PC-3 (cell line): ENCODE data around the gene KATNA1. TPM values are rescaled to one million over a fixed set of nuclear protein-coding genes. Genes with fewer than 3 reads are reported as not detected.

Source experiments
- ATAC-seq: fragments of 200-7000 bp; cut with Tn5 transposase; 2 replicates; pipeline ENCODE4 v1.9.1; 2020; ENCODE audit warnings: mild to moderate bottlenecking, moderate library complexity
- BruUV-seq: library from RNA; stranded (reverse); fragments of 400-500 nt; replicated peaks from 2 replicates; lab custom pipeline; 2021; lab: Mats Ljungman, UMichigan
- CTCF ChIA-PET: fragments of 300-600 bp; sonication (Branson Sonifier 250); formaldehyde crosslinking; loops from one replicate; lab custom pipeline; 2022; ENCODE audit warnings: antibody characterized with exemption; lab: Charles Lee
- POLR2A ChIA-PET: fragments of 300-600 bp; sonication (Branson Sonifier 250); formaldehyde crosslinking; loops from one replicate; lab custom pipeline; 2022; ENCODE audit warnings: antibody characterized with exemption; ENCODE audit not compliant: unreplicated experiment; lab: Charles Lee
- DNase-seq: peaks from one replicate; pipeline ENCODE4 v3.0.0-alpha.2; 2015
- H2AFZ ChIP-seq: fragments of 300-600 bp; sonication (generic); 2 replicates; pipeline ENCODE4 v1.6.0; 2016; ENCODE audit warnings: antibody characterized with exemption, low read length
- H3F3A ChIP-seq: fragments of 300-600 bp; sonication (generic); one replicate; pipeline ENCODE4 v1.6.0; 2017; ENCODE audit warnings: antibody characterized with exemption, low read length, control low read depth, mild to moderate bottlenecking; ENCODE audit not compliant: unreplicated experiment
- H3K27ac ChIP-seq: fragments of 300-600 bp; sonication (generic); 2 replicates; pipeline ENCODE4 v1.5.1; 2016; ENCODE audit warnings: mild to moderate bottlenecking, low read length
- H3K27me3 ChIP-seq: fragments of 300-600 bp; sonication (generic); 2 replicates; pipeline ENCODE4 v1.6.1; 2016; ENCODE audit warnings: low read length, mixed read lengths
- H3K36me3 ChIP-seq: fragments of 300-600 bp; sonication (generic); 2 replicates; pipeline ENCODE4 v1.6.1; 2016; ENCODE audit warnings: low read depth, mixed run types, low read length, mixed read lengths
- H3K4me1 ChIP-seq: fragments of 300-600 bp; sonication (generic); 2 replicates; pipeline ENCODE4 v1.5.1; 2016; ENCODE audit warnings: low read length; ENCODE audit not compliant: insufficient read depth
- H3K4me2 ChIP-seq: fragments of 300-600 bp; sonication (generic); 2 replicates; pipeline ENCODE4 v1.6.0; 2016; ENCODE audit warnings: low read length
- H3K4me3 ChIP-seq: fragments of 300-600 bp; sonication (generic); 2 replicates; pipeline ENCODE4 v1.5.1; 2016; ENCODE audit warnings: mild to moderate bottlenecking, low read length, mixed read lengths
- H3K79me2 ChIP-seq: fragments of 300-600 bp; sonication (generic); 2 replicates; pipeline ENCODE4 v1.6.1; 2017; ENCODE audit warnings: low read length, mixed read lengths
- H3K9ac ChIP-seq: fragments of 300-600 bp; sonication (generic); 2 replicates; pipeline ENCODE4 v1.6.0; 2016; ENCODE audit warnings: mild to moderate bottlenecking, low read length
- H3K9me2 ChIP-seq: fragments of 300-600 bp; sonication (generic); replicated peaks from 2 replicates; pipeline ENCODE4 v1.6.1; 2016; ENCODE audit warnings: mixed run types, low read length, mixed read lengths
- H3K9me3 ChIP-seq: fragments of 300-600 bp; sonication (generic); 2 replicates; pipeline ENCODE4 v1.6.1; 2016; ENCODE audit warnings: low read length, mixed read lengths
- H4K20me1 ChIP-seq: fragments of 300-600 bp; sonication (generic); 2 replicates; pipeline ENCODE4 v1.6.1; 2016; ENCODE audit warnings: low read length, mixed read lengths
- CTCF ChIP-seq: fragments of 300-600 bp; sonication (generic); conservative IDR thresholded peaks from 2 replicates; pipeline ENCODE4 v1.5.1; 2017; ENCODE audit warnings: antibody characterized with exemption, low read depth, mild to moderate bottlenecking, low read length
- EZH2 ChIP-seq: fragments of 300-600 bp; sonication (generic); IDR thresholded peaks from one replicate; pipeline ENCODE4 v1.6.1; 2017; ENCODE audit warnings: antibody characterized with exemption, mild to moderate bottlenecking, low read length; ENCODE audit not compliant: unreplicated experiment
- EZH2phosphoT487 ChIP-seq: fragments of 300-600 bp; sonication (generic); IDR thresholded peaks from 2 replicates; pipeline ENCODE4 v1.6.1; 2018; ENCODE audit warnings: mild to moderate bottlenecking, antibody characterized with exemption, low read length, borderline replicate concordance
- intact Hi-C: fragments of 100-400 bp; cut with micrococcal nuclease; formaldehyde crosslinking; loops from 2 replicates; pipeline ENCODE4 v1.9.0; 2023
- total RNA-seq: library from RNA; depleted of rRNA; stranded (reverse); fragments of >200 nt; gene quantifications from 2 replicates; pipeline ENCODE4 v1.2.3, GENCODE V29; 2014

The KATNA1 gene
- total RNA-seq, 1 experiment from 2014 or later, result 18.1 TPM

- Histone ChIP-seq H3K4me1 (no peaks in the 10 kb centered on the region), H2AFZ (no peak overlapping the region), H3F3A (no peaks in the 10 kb centered on the region), H3K9ac (no peak overlapping the region), H4K20me1 (no peaks in the 10 kb centered on the region), H3K4me3 (no peak overlapping the region), H3K9me2 (no peaks in the 10 kb centered on the region), H3K9me3 (no peaks in the 10 kb centered on the region), H3K79me2 (no peaks in the 10 kb centered on the region), H3K4me2 (no peak overlapping the region), H3K36me3 (no peaks in the 10 kb centered on the region), H3K27me3 (no peaks in the 10 kb centered on the region), H3K27ac (no peak overlapping the region)
- CTCF ChIA-PET, result no interaction called here
- no TSS peak for BruUV-seq
- intact Hi-C loops, result no loop called here
- ATAC-seq (no peak), DNase-seq (no peak)
- TF ChIP-seq EZH2phosphoT487 (no peak), CTCF (no peak), EZH2 (no peak)
- POLR2A ChIA-PET, result no interaction called here
Measured at GRCh38 chr6:149615805-149616204, 32.7 kb downstream of the KATNA1 start.

GRCh38 chr6:149614337-149614736 lies 34.2 kb downstream of the KATNA1 start:
- no peak for ATAC-seq
- no peak for TF ChIP-seq EZH2
- TF ChIP-seq EZH2phosphoT487, result no peak
- TF ChIP-seq CTCF, result no peak
- CTCF ChIA-PET, result no interaction called here

GRCh38 chr6:149608381-149608982 lies 40.0 kb downstream of the KATNA1 start:
- H3K4me2 ChIP-seq, result no peak overlapping the region
- no peaks in the 10 kb centered on the region for H3K27me3 ChIP-seq
- no peaks in the 10 kb centered on the region for H3F3A ChIP-seq
- TF ChIP-seq EZH2phosphoT487, result no peak
- no peak for TF ChIP-seq EZH2
- TF ChIP-seq CTCF, result no peak
- H3K4me3 ChIP-seq, result no peak overlapping the region
- no peak overlapping the region for H3K27ac ChIP-seq
- H3K9me2 ChIP-seq, result no peaks in the 10 kb centered on the region
- ATAC-seq (no peak), DNase-seq (no peak)
- no peaks in the 10 kb centered on the region for H3K9me3 ChIP-seq
- no peak overlapping the region for H2AFZ ChIP-seq
- CTCF ChIA-PET, result no interaction called here
- intact Hi-C loops, result no loop called here
- no peaks in the 10 kb centered on the region for H4K20me1 ChIP-seq
- no peaks in the 10 kb centered on the region for H3K4me1 ChIP-seq
- no peaks in the 10 kb centered on the region for H3K36me3 ChIP-seq
- no peak overlapping the region for H3K9ac ChIP-seq
- POLR2A ChIA-PET, result no interaction called here
- no peaks in the 10 kb centered on the region for H3K79me2 ChIP-seq
- no TSS peak for BruUV-seq

More at GRCh38 chr6:149614337-149614736, 34.2 kb downstream of the KATNA1 start:
- Histone ChIP-seq H3K4me2 (no peak overlapping the region), H2AFZ (no peak overlapping the region), H3K27me3 (no peaks in the 10 kb centered on the region), H3K79me2 (no peaks in the 10 kb centered on the region), H3K27ac (no peak overlapping the region), H3K9me2 (no peaks in the 10 kb centered on the region), H3K9ac (no peak overlapping the region), H3K4me3 (no peak overlapping the region), H3K36me3 (no peaks in the 10 kb centered on the region), H3F3A (no peaks in the 10 kb centered on the region), H3K9me3 (no peaks in the 10 kb centered on the region), H3K4me1 (no peaks in the 10 kb centered on the region), H4K20me1 (no peaks in the 10 kb centered on the region)
- BruUV-seq, result no TSS peak
- intact Hi-C loops, result no loop called here
- no peak for DNase-seq
- POLR2A ChIA-PET, result no interaction called here
